GM13977 (cell line): ENCODE results near the gene C2orf81.

Experiments used
- DNase-seq: peaks from one replicate; pipeline ENCODE4 v3.0.0; 2012; ENCODE audit warnings: low spot score
- in situ Hi-C: fragments of 300-500 bp; cut with MboI; formaldehyde crosslinking; loops from one replicate; pipeline ENCODE4 v1.12.0; 2022; ENCODE audit warnings: low sequenced_read_pairs, low pct_unique_long_range_greater_than_20kb, mixed read lengths, inconsistent platforms; ENCODE audit not compliant: unreplicated experiment
- TF ChIP-seq, protein P1 (sequence below): IDR thresholded peaks from 2 replicates; pipeline ENCODE4 v1.5.1; 2012; ENCODE audit warnings: mild to moderate bottlenecking, control low read depth; ENCODE audit not compliant: insufficient read depth; ENCODE audit errors: extremely low read depth, missing control alignments

The C2orf81 gene

DNA sequence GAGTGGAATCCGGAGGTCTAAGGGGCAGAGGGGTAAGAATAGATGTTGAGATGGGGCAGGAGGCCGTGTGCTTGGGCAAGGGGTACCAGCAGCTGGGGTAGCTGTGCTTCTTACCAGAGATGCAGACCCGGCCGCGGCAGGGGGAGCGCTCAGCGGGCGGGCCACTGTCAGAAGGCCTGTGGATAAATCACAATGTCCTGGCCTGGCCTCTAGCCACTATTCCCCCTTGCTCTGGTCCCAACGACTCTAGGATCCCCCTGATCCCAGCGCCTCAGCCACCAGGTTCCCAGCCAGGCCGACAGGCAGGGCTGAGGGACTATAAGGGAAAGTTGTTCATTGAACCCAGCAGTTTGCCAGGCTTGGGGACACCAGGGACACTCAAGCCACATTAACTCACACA, 9.1 kb upstream of the C2orf81 start:
- in situ Hi-C loops, result no loop called here
- no peak for DNase-seq
- TF ChIP-seq, protein P1, sequence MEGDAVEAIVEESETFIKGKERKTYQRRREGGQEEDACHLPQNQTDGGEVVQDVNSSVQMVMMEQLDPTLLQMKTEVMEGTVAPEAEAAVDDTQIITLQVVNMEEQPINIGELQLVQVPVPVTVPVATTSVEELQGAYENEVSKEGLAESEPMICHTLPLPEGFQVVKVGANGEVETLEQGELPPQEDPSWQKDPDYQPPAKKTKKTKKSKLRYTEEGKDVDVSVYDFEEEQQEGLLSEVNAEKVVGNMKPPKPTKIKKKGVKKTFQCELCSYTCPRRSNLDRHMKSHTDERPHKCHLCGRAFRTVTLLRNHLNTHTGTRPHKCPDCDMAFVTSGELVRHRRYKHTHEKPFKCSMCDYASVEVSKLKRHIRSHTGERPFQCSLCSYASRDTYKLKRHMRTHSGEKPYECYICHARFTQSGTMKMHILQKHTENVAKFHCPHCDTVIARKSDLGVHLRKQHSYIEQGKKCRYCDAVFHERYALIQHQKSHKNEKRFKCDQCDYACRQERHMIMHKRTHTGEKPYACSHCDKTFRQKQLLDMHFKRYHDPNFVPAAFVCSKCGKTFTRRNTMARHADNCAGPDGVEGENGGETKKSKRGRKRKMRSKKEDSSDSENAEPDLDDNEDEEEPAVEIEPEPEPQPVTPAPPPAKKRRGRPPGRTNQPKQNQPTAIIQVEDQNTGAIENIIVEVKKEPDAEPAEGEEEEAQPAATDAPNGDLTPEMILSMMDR, result no peak

DNA sequence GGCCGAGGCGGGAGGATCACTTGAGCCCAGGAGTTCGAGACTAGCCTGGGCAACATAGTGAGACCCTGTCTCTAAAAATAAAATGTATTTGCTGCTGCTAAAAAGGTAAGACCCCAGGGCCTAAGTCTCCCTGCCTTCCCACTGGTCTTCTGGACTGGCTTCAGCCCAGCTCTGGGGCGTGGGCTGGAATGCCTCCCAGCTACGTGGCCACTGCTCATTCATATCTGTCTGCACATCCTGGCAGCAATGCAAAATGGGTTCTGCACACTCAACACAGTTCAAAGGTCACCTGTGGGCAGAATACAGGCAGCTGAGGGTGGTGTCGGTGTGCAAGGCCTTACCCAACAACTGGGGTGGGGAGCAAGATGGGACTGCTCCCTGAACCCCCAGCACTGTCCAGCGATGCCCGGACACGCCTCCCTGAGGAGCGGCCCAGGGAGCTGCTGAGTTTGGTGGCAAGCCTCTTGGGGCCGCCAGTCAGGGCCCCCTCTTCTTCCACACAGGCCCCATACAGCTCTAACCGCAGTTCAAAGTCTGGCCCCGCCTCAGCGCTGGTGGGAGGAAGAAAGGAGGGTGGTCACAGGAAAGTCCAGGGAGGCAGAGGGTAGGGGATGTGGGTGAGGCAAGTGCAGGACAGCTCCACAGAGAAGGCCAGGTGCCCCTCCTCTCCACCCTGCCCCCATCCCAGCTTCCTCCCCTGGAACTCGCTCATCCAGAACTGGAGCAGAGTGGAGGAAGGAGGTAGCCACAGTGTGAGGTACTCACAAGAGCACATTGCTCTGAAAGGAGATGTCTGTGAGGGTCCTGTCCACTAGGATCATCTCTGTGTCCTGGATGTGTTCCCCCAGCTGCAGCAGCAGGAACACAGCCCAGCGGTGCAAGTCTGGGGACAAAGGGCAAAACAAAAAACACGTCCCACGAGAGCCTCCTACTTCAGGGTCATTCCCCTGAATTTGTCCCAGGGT, 8.3 kb upstream of the C2orf81 start:
- in situ Hi-C loops, result no loop called here
- DNase-seq, result no peak
- TF ChIP-seq, protein P1, result no peak

DNA sequence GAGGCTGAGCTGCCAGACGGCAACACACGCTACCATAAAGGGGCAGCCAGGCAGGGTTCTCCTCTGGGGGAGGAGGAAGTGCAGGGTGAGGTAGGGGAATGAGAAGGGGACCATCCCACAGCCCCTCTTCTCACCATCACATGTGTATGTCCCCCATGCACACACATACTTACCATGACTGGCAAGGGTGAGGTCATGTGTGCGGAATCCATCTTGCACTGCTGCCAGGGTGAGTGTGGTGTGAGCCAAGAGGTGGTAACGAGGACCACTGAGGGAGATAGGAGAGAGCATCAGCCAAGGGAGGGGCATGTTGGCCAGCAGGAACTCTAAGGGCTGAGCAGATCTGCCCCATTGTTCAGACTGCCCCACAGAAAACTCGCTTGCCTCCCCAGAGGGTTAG, 7.3 kb upstream of the C2orf81 start:
- DNase-seq, result no peak
- in situ Hi-C loops, result no loop called here

DNA sequence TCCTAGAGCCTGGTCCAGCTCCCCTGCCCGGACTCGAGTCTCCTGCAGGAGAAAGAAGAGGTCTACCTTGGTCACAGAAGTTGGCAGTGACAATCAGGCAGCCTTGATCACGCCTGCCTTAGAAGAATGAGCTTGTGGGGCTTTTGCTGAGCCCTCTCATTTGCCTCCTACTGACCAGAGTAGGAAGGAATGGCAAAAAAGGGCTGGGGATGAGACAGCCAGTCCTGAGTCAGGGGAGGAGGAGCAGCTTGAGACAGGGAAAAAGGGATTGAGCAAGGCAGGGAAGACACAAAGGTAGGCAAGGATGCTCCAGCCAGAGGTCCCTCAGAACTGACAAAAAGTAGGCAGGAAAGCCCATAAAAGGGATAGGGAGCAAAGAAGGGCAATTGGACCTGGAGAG, 6.1 kb upstream of the C2orf81 start:
- in situ Hi-C loops, result no loop called here
- TF ChIP-seq, protein P1, result no peak
- DNase-seq, result no peak

More for the DNA sequence above, 7.3 kb upstream of the C2orf81 start:
- TF ChIP-seq, protein P1, result no peak

DNA sequence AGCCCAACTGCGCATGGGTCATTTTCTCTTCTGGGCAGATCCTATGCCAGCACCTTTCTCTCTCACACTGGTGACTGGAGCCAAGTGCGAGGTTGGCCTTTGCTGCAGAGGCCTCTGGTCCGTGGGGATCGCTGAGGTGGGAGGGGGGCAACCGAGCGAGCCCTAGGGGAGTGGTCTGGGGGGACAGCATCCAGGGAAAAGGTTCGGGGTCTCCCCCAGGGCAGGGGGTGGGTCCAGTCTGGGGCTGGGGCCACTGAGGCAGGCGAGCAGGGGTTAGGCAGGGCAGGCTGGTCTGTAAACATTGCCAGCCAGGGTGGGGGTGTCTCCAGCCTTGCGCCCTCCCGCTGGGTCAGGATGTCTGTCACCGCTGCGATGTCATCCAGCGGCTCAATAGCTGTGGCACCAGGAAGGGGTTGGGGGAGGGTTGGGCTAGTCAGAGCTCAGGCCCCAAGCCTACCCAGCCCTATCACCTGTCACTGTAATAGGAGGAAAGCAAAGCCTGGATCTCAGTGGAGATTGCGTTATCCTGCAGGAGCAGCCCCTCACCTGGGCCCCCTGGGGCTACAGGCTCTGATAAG, 4.9 kb upstream of the C2orf81 start:
- in situ Hi-C loops, result no loop called here
- TF ChIP-seq, protein P1, result no peak
- no peak for DNase-seq

DNA sequence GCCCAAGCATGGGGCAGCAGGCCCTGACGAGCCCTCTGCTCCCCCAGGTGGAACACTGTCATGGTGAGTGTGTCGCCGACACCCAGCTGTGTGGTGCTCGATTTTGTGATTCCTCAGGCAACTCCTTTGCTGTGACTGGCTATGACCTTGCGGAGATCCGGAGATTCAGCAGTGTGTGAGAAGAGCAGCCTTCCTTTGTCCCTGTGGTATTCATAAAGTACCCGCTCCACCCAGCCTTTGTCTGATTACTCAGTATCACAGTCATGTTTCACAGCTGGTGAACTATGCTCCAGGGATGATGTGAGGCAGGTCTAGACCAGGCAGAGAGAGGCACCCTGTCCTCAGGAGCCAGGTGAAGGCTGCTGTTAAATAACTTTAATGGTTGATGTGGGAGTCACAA, 4.1 kb upstream of the C2orf81 start:
- TF ChIP-seq, protein P1, result no peak
- no peak for DNase-seq
- in situ Hi-C loops, result no loop called here
